Adipocyte (in vitro differentiated cells): ENCODE data around the gene ADH6.
"Not testable (repeated sequence)": the region's sequence is repeated elsewhere in the genome, so short reads cannot be mapped to it uniquely, and the experiment has no call there.

Experiments
- DNase-seq: peaks from one replicate; pipeline ENCODE4 v3.0.0-alpha.2; 2015; ENCODE audit warnings: low read depth
- H3K27me3 ChIP-seq: replicated peaks from 2 replicates; pipeline ENCODE4 v1.7.0; 2013; ENCODE audit warnings: mild to moderate bottlenecking, low read length, moderate library complexity; ENCODE audit not compliant: control insufficient read depth, insufficient read depth
- H3K36me3 ChIP-seq: 2 replicates; pipeline ENCODE4 v1.7.0; 2013; ENCODE audit warnings: low read length, mild to moderate bottlenecking, moderate library complexity; ENCODE audit not compliant: control insufficient read depth, insufficient read depth, severe bottlenecking
- H3K4me1 ChIP-seq: 2 replicates; pipeline ENCODE4 v1.7.0; 2013; ENCODE audit warnings: mild to moderate bottlenecking, low read length, moderate library complexity; ENCODE audit not compliant: control insufficient read depth, insufficient read depth
- H3K4me3 ChIP-seq: 2 replicates; pipeline ENCODE4 v1.7.0; 2013; ENCODE audit warnings: mild to moderate bottlenecking, low read length, moderate library complexity
- H3K9ac ChIP-seq: 2 replicates; pipeline ENCODE4 v1.7.0; 2013; ENCODE audit warnings: mild to moderate bottlenecking, low read length, moderate library complexity
- H3K9me3 ChIP-seq: 2 replicates; pipeline ENCODE4 v1.7.0; 2013; ENCODE audit warnings: mild to moderate bottlenecking, low read length, moderate library complexity; ENCODE audit not compliant: control insufficient read depth

The ADH6 gene

DNA sequence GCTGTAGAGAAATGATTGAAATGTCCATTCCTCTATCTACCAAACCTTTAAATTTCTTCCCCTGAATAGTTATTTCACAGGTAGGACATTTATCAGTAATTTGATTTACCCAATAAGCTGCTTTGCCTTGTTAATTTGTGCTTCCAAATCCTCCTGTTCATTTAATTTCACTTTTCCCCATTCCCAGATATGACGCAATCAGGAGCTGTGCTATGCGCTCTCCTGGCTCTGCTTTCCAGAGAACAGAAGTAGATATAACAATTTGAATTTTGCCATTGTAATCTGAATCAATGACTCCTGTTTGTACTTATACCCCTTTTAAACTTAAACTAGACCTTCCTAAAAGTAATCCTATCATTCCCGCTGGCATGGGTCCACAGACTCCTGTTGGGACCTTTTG lies 29.1 kb downstream of the ADH6 start:
- not testable (repeated sequence) for H3K36me3 ChIP-seq, H3K9me3 ChIP-seq, H3K9ac ChIP-seq, H3K27me3 ChIP-seq
- H3K4me1 ChIP-seq, result peaks cover 12% of the 10 kb centered on the region
- DNase-seq, result peak; percentile 50
- peak overlapping the region; percentile 52 for H3K4me3 ChIP-seq

DNA sequence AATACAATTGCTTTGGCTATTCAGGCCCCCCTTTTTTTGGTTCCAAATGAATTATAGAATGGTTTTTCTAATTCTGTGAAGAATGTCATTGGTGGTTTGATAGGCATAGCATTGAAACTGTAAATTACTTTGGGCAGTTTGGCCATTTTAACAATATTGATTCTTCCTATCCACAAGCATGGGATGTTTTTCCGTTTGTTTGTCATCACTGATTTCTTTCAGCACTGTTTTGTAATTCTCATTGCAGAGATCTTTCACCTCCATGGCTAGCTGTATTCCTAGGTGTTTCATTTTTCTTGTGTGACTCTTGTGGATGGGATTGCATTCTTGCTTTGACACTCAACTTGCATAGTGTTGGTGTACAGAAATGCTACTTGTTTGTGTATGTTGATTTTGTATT lies 33.0 kb downstream of the ADH6 start:
- Histone ChIP-seq H3K27me3 (no peaks in the 10 kb centered on the region), H3K9me3 (no peaks in the 10 kb centered on the region), H3K36me3 (no peaks in the 10 kb centered on the region), H3K4me3 (no peak overlapping the region), H3K9ac (no peak overlapping the region), H3K4me1 (peaks cover 13% of the 10 kb centered on the region)
- DNase-seq, result no peak

DNA sequence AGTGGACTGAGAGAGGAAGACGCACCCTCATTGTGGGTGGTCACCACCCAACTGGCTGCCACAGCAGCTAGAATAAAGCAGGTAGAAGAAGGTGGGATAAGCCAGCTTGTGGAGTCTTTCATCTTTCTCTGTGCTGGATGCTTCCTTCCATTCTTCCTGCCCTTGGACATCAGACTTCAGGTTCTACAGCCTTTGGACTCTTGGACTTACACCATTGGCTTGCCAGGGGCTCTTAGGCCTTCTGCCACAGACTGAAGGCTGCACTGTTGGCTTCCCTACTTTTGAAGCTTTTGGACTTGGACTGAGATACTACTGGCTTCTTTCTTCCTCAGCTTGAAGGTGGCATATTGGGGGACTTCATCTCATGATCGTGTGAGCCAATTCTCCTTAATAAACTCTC lies 33.5 kb downstream of the ADH6 start:
- Histone ChIP-seq H3K9ac (no peak overlapping the region), H3K4me3 (no peak overlapping the region), H3K27me3 (no peaks in the 10 kb centered on the region), H3K4me1 (peaks cover 16% of the 10 kb centered on the region), H3K36me3 (no peaks in the 10 kb centered on the region), H3K9me3 (no peaks in the 10 kb centered on the region)
- DNase-seq, result no peak

DNA sequence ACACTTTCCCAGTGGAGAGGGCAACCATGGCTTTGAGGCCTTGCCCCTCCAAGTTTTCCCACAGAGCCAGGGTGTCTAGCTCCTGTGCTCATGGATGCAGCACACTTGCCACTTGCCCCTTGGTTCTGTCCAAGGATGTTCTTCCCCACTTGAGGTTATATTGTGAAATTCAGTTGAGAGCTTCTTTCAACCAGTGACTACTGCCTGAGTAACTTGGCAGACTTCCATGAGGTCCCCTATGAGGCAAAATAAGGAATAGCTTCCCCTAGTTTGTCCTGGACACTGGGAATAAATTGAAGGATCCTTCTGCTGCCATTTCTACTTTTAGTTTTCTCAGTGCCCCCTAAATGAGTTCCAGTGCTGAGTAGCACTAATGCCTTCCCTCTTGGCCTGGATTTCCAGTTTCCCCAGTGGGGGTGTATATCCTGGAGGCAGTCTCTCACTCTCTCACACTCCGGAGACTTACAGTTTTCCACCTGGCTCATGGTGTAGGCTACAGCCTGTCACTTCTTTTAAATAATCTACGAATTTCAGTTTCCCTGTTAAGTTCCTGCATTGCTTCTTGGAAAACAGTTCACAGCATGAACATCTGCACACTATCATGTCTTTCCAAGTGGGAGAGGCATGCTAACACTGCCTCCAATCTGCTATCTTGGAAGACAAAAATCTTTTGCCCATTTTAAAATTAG lies 38.5 kb downstream of the ADH6 start:
- Histone ChIP-seq H3K9ac (peak overlapping the region; percentile 3), H3K9me3 (no peaks in the 10 kb centered on the region), H3K4me3 (peak overlapping the region; percentile 50), H3K4me1 (peaks cover 13% of the 10 kb centered on the region), H3K27me3 (no peaks in the 10 kb centered on the region), H3K36me3 (no peaks in the 10 kb centered on the region)
- peak; percentile 76 for DNase-seq

DNA sequence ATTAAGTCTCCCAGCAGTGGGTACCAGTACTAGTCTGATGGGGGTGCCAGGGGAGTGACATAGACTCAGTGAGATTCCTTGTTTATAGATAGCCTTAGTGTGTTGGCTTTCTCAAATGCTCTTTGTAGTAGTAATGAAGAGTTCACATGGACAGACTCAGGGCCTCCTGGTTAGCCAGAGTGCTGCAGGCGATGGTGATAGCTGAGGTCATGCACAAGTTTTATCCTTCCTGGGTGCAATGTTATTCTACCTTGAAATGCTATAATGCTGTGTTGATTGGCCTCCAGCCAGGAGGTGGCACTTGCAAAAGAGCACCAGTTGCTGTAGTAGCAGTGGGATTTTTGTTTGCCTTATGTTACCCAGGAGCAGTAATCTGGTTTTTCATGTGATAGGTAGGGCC lies 39.4 kb downstream of the ADH6 start:
- Histone ChIP-seq H3K27me3 (no peaks in the 10 kb centered on the region), H3K36me3 (no peaks in the 10 kb centered on the region), H3K9me3 (no peaks in the 10 kb centered on the region), H3K4me3 (no peak overlapping the region), H3K9ac (no peak overlapping the region), H3K4me1 (peaks cover 13% of the 10 kb centered on the region)
- no peak for DNase-seq

DNA sequence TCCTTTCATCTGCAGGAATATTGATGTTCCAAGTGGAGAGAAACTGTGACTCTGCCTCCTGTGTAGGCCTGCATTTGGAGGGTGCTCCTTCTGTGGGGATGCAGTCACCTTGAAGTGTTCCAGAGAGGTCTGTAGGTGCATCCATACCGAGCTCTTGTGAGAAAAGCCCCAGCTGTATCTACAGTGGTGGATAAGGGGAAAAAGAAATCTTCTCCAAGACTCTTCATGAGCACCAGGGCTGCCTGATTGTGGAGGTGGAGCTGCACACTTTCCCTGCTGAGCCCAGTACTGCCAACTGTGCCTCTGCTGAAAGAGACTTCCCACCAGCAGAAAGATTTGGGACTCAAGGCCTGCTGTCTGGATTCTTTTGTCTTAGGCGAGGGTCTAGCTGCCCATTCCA lies 39.9 kb downstream of the ADH6 start:
- no peak for DNase-seq

DNA sequence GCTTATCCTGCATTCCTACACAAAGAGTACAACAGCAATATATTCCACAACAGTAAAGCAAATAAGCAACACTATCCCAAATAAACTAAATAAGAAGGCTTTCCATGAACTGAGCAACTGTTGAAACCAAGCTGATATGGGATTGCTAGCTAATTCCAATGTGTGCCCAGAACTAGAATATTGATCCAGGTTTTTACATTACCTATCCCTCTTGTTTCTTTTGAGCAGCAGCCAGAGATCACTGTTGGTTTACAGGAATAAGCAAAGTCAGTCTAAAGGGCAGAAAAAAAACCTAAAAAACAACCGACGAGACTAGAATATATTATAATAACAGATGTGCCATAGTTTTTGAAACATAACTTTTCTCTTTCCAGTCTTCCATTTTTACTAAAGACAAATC lies 52.5 kb downstream of the ADH6 start:
- Histone ChIP-seq H3K9ac (no peak overlapping the region), H3K9me3 (no peaks in the 10 kb centered on the region), H3K4me3 (no peak overlapping the region), H3K4me1 (peaks cover under 1% of the 10 kb centered on the region), H3K27me3 (no peaks in the 10 kb centered on the region), H3K36me3 (no peaks in the 10 kb centered on the region)
- DNase-seq, result no peak

More for the DNA sequence above, 39.9 kb downstream of the ADH6 start:
- Histone ChIP-seq H3K36me3 (no peaks in the 10 kb centered on the region), H3K4me1 (peaks cover 13% of the 10 kb centered on the region), H3K27me3 (no peaks in the 10 kb centered on the region), H3K9ac (no peak overlapping the region), H3K9me3 (no peaks in the 10 kb centered on the region), H3K4me3 (no peak overlapping the region)

DNA sequence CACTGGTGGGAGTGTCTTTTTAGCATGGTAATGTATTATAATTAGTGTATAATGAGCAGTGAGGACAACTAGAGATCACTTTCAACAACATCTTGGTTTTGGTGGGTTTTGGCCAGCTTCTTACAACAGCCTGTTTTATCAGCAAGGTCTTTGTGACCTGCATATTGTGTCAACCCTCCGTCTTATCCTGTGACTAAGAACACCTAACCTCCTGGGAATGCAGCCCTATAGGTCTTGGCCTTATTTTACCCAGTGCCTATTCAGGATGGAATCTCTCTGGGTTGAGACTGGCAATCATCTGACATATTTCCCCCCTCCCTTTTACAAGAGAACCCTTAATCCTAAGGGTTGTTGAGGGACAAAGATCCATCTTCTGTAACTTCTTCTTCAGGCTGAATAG lies 53.1 kb downstream of the ADH6 start:
- H3K9me3 ChIP-seq, result no peaks in the 10 kb centered on the region

DNA sequence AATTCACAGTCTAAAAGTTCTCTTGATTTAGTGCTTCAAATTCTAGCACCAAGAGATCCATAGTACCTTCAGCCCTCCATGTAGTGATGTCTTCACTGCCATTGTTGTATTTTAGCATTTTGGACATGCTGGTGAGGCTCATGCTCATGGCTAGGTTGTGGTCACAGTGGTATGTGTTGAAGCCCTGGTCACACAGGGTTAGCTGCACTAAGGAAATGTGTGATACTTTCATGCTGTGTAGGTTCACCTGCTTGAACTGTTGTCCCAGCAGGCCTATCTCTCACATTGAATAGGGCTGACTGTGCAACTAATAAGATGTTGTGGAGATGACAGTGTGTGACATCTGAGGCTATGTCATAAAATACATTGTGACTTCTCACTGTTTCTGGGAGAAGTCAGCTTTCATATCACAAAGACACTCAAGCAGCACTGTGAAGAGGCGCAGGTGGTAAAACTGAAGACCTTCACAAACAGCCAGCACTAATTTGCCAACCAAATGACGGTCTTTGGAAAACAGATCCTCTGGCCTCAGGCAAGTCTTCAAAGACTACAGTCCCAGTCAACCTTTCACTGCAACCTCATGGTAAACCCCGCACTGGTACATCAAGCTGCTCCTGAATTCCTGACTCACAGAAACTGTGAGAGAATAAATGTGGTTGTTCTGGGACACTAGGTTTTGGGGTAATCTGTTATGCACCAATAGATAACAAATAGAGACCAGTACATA lies 57.5 kb downstream of the ADH6 start:
- no peaks in the 10 kb centered on the region for H3K36me3 ChIP-seq
- DNase-seq, result no peak
- no peak overlapping the region for H3K4me3 ChIP-seq
- H3K9ac ChIP-seq, result no peak overlapping the region
- H3K4me1 ChIP-seq, result peaks cover 25% of the 10 kb centered on the region
- no peaks in the 10 kb centered on the region for H3K9me3 ChIP-seq
- H3K27me3 ChIP-seq, result no peaks in the 10 kb centered on the region

More for the DNA sequence above, 53.1 kb downstream of the ADH6 start:
- H3K36me3 ChIP-seq, result no peaks in the 10 kb centered on the region
- H3K4me1 ChIP-seq, result peaks cover 6% of the 10 kb centered on the region
- no peaks in the 10 kb centered on the region for H3K27me3 ChIP-seq
- no peak overlapping the region for H3K9ac ChIP-seq
- H3K4me3 ChIP-seq, result no peak overlapping the region
- DNase-seq, result no peak

DNA sequence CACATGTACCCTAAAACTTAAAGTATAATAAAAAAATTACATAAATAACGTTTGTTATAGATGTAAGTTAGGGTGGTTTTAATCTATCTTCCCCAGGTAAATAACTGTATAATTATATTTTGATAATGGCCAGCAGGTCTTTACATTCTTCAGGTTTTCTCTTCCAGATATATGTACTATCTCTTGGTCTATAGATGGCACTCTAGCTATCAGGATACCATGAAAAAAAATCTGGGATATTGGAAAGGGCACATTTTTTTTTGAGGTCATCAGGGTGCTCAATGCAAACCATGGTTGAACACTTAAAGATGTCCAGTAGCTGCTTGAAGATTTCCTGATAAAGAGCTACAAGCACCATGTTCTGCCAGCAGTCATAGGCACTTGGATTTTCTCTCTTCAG lies 59.3 kb downstream of the ADH6 start:
- no peak for DNase-seq
- no peak overlapping the region for H3K4me3 ChIP-seq
- H3K36me3 ChIP-seq, result peaks cover under 1% of the 10 kb centered on the region
- H3K9me3 ChIP-seq, result no peaks in the 10 kb centered on the region
- no peaks in the 10 kb centered on the region for H3K27me3 ChIP-seq
- no peak overlapping the region for H3K9ac ChIP-seq
- H3K4me1 ChIP-seq, result peaks cover 27% of the 10 kb centered on the region

DNA sequence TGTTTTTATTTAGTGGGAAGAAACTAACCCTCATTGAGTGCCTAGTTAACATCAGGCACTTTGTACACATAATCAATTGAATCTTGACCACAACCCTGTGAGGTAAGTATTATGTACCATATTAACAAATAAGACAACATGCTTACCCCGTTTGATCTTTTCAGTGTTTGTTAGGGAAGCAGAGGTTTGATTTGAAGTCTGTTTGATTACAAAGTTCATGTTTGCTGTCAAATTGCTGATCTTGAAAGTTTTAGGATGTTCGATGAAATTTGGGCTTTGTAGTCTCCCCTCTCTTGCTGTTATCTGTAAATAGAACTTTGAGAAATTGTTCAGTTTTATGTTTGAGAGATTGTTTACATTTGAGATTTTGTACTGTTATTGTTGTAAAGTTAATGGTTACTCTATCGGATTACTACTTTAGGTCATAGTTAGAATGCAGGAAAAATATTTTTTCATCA lies 61.5 kb downstream of the ADH6 start:
- Histone ChIP-seq H3K4me3 (no peak overlapping the region), H3K4me1 (peaks cover 27% of the 10 kb centered on the region), H3K27me3 (no peaks in the 10 kb centered on the region), H3K9ac (peak overlapping the region; percentile 43), H3K9me3 (no peaks in the 10 kb centered on the region), H3K36me3 (peaks cover 4% of the 10 kb centered on the region)
- no peak for DNase-seq
